Measurements from ENCODE around the gene COL11A1.

The COL11A1 gene

DNA sequence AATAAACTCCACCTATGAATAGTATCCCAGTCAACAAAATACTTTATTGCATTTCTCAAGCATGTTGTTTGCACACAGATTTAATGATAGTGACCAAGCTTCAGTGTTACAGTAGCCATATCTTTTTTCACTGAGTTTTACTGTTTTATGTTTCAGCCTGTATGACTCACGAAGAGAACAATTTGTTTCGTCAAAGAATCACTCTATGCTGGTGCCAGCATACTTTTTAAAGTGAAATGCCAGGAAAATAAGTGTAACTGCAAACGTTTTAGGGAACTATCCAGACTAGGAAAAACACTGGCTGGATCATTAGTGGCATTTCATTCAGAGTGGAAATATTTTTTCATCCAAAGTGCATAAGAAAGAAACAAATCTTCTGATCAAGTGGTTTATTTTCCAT, 210.8 kb downstream of the COL11A1 start:
- DNase-seq, result no peak

DNA sequence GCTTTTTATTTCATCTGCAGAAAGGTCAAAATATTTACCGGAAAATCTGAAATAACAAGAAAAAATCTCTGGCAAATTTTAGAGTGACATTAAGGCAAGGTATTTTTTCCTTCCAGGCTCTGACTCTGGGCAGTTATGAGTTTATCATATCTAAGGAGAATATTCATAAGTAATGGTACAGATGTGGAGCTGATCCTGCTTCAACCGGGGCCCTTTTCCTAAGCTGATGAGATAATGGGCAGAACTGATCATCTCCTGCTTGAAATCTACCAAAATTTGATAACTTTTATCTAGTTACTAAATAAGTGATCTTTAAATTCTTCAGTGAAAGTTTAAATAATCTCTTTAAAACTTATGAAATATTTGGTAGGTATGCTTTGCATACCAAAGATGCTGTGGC, 211.6 kb downstream of the COL11A1 start:
- no peak for DNase-seq

DNA sequence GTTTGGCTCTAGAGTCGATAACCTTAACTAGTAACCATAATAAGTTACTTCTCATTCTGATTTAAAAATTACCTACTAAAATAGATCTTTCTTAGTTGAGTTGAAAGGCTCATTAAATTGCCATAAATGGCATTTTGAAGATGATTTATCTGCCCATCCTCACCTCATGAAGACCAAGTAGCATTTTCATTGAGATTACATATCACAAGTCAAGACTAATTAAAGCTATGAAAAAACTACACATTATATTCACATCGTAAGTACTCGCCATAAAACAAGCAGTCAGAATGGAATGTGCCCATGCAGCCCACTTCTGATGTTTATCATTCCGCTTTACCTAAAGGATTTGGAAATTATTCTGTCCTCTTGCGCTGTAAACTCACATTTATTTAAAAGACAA, 212.0 kb downstream of the COL11A1 start:
- no peak for DNase-seq

DNA sequence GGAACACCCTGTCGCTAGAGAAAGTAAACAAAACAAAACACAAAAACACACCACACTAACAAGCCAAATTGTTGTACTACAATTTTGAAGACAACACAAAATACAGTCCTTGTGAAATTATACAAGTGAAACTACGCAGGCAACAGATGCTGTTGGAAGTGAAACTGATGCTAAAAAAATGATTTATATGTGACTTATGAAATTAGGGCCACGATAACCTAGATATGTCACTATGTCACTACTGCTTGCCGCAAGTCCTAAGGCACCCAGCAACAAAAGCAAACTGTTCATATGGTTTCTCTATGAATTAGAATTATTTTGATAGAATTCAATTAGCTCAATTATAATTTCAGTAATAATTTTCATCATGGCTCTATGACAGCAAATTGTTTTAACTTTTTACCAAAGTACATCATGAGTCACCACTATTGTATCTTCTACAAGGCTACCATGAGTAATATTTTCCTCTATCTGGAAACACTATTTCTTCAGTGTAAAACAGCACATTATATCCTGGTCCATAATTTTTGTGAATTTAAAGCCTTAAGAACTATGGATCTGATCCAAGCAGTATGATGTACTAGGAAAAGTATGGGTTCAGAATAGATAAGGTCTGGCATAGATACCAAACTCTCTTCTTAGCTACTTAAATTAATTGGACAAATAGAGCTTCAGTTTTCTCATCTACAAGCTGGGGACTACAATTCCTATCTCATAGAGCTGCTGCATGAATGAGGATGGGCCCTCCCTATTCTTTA, 216.3 kb downstream of the COL11A1 start:
- no peak for DNase-seq

DNA sequence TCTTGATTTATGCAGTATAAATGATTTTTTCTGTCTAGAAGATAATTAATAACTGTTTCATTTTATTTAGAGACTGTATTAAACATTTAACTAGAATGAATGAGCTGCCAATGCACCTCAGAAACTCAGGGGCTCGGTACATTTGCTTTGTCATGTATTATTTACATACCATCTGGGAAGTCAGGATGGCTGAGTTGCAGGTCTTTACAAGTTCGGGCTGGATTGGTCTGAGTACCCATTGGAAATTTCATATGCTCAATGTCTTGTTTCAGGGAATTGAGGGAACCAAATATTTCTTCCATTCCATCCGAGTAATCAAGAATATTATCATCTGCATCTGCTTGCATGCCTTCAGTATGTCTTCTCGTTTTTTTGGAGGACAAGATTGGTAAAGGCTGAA, 221.7 kb downstream of the COL11A1 start:
- no peak for DNase-seq

DNA sequence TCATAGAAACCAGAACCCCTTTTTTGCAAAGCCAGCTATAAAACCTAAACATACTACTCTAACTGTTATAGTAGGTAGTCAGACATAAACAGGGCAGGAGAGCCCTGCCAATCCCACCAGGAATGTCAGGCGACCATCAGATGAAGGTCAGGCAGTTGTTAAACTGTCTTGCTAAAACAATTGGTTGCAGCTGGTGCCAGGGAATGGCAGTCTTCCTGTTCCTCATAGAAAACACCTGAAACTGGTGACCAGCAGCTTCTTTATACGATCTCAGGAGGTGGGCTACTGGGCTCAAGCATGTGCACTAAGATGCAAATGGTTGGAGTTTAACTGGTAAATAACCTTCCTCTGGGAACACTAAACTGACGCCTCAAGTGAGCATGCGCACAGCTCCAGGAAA, 224.1 kb downstream of the COL11A1 start:
- DNase-seq, result no peak

DNA sequence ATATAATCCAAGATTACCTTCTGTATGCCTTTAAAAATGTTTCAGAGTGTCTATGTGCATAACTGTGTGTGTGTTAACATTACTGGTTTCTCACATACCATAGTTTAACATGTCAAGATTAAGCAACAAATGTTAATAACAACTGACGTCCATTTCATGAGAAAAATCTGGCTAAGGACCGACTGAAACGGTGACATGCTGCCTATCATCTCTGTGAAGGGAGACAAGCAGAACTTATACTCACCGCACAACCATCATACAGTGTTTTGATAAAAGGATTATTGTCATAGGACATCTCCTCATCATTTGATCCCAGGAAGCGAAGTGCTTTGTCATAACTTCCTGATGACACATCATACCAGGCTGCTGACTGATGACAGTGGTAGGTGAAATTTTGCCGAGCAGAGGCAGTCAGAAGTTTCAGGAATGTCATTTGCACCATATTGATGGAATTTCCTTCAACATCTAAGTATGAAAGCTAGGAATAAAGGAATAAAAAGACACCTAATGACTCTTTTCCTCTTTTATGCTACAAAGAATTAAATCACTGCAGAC, 228.8 kb downstream of the COL11A1 start:
- DNase-seq, result no peak

DNA sequence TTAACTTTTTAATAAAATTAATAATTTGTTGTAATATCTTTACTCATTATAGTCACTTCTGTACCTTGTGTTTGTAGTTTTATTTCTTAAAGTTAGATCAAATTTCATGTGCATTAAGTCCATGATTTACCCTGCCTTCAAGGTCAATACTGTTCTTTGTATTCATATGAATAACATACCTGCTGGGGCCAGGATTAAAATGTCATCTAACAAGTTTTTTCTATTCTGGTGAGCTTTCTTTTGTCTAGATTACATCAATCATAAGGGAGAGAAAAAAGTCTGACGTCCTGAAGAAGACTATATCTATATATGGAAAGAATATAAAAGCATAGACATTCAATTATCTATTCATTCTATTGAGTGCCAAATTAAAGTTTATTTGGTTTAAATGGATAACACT, 232.6 kb downstream of the COL11A1 start:
- DNase-seq, result no peak

DNA sequence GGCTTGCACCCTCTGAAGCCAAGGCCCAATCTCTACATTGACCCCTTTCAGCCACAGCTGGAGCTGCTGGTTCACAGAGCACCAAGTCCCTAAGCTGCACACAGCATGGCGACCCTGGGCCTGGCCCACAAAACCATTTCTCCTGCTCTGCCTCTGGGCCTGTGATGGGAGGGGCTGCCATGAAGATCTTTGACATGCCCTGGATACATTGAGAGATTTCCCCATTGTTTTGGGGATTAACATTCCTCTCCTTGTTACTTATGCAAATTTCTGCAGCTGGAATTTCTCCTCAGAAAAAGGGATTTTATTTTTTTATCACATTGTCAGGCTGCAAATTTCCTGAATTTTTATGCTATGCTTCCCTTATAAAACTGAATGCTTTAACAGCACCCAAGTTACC, 235.8 kb downstream of the COL11A1 start:
- no peak for DNase-seq

DNA sequence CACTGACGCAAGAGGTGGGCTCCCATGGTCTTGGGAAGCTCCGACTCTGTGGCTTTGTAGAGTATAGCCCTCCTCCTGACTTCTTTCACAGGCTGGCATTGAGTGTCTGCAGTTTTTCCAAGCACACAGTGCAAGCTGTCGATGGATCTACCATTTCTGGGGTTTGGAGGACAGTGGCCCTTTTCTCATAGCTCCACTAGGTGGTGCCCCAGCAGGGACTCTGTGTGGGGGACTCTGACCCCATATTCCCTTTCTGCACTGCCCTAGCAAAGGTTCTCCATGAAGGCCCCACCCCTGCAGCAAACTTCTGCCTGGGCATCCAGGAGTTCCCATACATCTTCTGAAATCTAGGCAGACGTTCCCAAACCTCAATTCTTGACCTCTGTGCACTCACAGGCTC, 236.2 kb downstream of the COL11A1 start:
- DNase-seq, result no peak

DNA sequence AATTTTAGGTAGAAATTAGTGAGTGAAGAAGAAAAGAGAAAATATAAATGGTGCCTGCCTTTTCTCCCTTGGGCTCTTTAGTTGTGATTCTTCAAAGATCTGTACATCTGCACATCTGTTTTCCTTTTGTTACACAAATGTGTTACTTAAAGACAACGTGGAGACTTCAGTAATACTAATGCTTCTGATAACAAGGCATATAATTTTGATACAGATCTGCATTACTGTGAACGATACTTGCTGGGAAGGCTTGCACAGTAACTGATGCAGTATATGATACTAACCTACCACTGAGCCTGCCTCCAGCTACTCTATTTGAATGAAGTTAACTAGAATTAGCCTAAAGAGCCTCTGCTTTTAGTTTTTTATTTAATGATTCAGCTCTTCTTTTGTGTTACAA, 244.6 kb downstream of the COL11A1 start:
- no peak for DNase-seq

DNA sequence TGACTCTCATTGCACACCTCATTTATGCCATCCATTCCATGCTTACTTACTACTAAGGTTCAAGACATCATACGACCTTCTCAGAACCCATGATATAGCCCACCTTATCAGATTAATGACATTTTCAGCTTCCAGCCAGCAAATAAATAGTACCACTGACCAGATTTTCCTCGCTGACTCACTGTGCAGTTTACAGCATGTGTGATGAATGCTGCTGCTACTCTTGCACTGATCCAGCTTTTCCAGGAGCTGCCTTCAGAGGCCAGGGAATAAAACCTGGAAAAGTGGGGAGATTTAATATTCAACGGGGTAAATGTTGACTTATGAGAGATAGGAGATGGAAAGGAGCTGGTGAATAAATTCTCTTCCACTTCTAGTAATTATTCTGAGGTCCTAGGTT, 247.1 kb downstream of the COL11A1 start:
- no peak for DNase-seq

DNA sequence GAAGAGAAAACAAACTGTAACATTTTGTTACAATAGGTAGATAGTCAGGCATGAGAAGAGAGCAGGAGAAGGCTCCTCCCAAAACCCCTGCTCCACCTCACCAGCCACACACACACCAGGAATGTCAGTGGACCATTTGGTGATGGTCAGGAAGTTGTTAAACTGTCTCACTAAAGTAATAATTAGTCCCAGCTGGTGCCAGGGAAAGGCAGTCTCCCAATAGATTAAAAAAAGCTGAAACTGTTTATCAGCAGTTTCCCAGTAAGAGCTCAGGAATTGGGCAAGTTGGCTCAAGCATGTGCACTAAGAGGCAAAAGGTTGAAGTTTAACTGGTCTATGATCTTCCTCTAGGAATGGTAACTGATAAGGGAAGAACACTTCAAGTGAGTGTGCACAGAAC, 249.6 kb downstream of the COL11A1 start:
- no peak for DNase-seq

DNA sequence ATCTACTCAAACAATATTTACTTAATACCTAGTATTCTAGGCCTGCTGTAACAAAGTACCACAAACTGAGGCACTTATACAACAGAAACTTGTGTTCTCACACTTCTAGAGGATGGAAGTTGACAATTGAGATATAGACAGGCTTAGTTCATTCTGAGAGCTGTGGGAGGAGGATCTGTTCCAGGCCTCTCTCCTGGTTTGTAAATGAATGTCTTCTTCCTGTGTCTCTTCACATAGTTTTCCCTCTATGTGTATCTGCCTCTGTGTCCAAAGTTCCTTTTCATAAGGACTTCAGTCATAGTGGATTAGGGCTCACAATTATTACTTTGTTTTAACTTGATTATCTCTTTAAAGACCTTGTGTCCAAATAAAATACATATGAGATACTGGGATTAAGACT, 251.1 kb downstream of the COL11A1 start:
- no peak for DNase-seq

DNA sequence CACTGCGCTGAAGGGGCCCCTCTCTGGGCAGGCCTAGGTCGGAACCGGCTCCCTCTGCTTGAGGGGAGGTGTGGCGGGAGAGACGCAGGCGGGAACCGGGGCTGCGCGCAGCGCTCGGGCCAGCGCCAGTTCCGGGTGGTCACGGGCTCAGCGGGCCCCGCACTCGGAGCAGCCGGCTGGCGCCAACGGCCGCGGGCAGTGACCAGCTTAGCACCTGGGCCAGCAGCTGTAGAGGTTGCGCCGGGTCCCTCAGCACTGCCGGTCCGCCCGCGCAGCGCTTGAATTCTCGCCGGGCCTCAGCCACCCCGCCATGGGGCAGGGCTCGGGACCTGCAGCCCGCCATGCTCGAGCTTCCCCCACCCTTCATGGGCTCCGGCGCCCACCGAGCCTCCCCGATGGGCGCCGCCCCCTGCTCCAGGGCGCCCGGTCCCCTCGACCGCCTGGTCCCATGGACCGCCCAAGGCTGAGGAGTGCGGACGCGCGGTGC, 254.6 kb downstream of the COL11A1 start:
- no peak for DNase-seq

DNA sequence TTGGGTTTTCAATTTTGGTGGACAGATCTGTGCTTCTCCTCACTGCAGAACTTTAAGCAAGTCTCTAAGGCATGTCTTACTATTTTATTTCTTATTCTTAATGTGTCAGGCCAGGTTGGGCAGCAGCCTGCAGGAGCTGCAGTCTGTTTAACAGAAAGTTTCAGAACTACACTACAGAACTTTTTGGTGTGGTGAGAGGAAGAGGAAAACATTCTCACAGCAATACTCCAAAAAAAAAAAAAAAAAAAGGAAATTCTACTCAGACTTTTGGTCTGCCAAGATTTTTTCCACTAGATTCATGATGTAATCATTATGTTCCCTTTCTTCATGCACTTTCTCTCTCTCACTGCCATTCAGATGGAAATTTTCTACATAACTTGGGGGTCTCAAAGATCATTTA, 255.2 kb downstream of the COL11A1 start:
- DNase-seq, result no peak

DNA sequence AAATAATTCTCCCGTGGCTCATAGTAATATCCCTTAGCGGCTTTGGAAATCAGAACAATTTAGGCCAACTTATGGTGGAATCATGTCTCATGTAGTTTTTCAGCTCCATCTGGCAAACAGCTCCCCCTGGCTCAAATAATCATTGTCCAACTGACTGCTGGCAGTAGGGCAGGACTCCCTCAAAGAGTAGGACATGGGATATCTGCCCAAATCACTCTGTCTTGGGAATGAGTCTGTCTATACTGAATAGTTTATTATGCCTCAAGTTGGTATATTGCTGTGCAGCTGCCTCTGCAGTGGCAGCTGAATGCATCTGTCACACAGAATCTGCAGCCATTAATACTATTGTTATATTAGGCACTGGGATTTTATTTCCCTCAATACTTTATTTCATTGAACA, 255.7 kb downstream of the COL11A1 start:
- no peak for DNase-seq

DNA sequence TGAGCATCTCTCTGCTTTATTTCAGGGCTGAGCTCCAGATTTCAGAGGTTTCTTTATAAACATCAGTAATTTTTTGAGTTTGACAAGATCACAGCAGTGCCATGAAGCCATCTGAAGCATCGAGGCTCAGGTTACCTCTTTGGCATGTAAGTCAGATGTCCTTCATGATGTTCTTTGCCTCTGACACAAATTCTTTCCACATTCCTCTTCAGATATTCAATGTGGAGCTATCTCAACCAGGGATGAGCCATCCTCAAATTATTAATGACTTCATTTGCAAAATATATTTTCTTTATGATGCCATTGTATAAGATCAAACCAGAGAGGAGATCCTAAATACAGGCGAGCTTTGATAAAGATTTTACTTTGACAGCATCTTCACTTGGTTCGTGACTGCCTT, 256.7 kb downstream of the COL11A1 start:
- no peak for DNase-seq

DNA sequence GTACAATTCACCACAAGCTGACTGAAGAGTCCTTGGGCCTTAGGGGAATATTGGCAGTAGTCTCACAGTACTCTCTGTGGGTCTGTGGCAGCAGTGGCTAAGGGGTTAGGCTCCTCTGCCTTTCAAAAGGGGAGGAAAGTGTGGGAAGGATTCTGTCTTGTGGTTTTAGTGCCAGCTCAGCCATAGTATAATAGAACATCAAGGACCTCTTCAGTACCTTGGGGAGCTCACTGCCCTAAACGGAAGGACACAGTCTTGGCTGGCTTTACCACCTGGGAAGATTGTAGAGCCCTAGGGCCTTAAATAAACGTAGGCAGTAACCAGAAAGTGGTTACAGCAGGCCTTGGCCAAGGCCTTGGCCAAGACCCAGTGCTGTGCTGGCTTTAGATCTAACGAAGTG, 265.7 kb downstream of the COL11A1 start:
- no peak for DNase-seq

DNA sequence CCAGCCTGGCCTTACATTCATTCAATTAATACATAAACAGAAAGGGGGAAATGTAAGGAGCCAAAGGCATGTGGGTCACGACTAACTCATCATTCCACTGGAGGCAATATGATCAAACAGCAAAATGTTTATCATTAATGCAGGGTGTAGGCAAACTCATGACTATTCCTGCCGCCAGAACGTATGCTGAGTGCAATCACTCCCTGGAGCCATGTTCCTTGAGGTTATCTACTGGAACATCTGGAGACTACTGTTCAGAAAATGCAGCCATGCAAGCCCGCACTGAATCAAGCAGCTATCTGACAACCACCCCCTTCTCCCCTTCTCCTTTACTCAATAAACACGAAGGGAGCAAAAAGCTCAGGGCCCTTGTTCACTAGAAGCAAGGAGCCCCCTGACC, 267.6 kb downstream of the COL11A1 start:
- no peak for DNase-seq

DNA sequence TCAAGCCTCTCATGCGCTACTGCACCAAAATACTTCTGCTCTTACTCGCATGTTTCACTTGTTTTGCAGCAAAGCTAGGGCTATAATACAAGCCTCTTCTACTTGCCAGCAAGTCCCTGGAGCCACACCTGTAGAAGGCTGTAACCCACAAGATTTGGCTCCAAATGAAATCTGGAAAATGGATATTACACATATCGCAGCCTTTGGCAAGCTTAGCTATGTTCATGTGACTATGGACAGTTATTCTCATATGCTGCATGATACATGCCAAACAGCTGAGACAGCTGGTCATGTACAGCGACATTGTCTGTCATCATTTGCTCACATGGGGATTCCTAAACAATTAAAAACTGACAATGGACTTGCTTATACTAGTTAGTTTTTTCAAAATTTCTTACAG, 270.3 kb downstream of the COL11A1 start:
- no peak for DNase-seq

DNA sequence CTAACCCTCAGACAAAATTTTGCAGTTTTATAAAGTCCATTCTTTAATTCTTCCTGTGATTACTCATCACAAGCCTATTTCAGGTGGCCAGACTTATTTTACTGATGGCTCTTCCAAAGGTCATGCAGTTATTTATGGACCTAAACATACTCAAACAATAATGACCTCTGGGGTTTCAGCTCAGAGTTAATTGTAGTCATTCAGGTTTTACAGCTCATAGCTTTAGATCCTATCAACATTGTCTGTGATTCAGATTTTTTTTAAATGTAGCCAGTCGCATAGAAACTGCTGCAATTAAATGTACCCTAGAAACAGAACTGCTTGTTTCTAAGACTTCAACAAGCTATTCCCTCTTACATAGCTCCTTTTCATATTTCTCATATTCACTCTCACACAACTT, 270.8 kb downstream of the COL11A1 start:
- DNase-seq, result no peak

DNA sequence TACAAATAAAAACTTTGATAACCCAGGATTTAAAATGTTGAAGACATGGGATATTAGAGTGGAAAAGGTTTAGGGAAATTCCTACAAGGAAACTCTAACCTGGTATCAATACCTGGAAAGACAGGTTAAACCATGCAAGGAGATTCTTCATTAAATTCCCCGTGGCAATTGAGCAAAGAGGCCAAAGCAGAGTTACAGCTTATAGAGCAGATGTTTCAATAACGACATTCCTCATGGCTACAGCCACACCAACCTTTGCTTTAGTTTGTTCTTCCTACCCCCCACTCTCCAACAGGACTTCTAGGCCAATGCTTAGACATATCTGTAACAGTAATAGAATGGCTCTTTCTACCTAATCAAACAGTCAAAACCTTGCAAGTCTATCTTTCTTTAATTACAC, 271.3 kb downstream of the COL11A1 start:
- no peak for DNase-seq

DNA sequence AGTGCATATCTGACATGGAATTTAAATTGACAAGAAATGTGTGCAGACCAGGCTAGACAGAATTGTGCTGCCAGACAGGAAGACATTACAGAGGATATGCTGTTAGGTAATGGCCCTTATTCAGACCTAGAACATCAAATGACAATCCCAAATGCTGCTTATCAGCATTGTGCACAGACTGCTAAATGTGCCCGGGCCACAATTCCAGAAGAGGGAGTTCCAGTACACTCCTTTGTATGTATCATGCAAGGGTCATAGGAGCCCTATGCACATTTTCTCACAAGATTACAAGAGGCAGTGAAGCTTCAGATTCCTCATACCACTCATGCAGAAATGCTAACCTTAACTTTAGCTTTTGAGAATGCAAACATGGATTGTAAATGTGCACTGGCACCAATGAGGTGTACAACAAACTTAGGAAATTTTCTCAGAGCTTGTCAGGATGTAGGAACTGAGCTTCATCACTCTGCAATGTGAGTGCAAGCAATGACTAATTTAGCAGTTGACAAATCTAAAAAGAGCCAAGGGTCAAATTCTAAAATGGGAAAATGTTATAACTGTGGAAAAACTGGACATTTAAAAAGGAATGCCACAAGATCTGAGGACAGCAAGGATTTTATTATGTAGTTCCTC, 273.5 kb downstream of the COL11A1 start:
- DNase-seq, result no peak

DNA sequence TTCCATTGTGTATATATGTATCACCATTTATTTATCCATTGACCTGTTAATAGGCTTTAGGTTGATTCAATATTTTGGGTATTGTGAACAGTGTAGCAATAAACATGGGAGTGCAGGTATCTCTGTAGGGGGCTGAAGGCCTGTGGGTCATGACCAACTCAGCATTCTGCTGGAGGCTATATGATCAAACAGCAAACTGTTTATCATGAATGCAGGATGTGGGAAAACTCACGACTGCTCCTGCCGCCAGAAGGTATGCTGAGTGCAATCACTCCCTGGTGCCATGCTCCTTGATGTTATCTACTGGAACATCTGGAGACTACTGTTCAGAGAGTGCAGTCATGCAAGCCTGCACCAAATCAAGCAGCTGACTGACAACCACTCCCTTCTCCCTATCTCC, 275.2 kb downstream of the COL11A1 start:
- DNase-seq, result no peak

Data from RPMI8226 (cell line).